ENCODE data around the gene TMA7B. TPM values are rescaled to one million over a fixed set of nuclear protein-coding genes. Genes with fewer than 3 reads are reported as not detected.

TMA7B gene
- total and polyA plus RNA-seq, 2 donors (not counting 3 experiments of a cell fraction or from before 2014, with no cell fraction given): not detected

DNA sequence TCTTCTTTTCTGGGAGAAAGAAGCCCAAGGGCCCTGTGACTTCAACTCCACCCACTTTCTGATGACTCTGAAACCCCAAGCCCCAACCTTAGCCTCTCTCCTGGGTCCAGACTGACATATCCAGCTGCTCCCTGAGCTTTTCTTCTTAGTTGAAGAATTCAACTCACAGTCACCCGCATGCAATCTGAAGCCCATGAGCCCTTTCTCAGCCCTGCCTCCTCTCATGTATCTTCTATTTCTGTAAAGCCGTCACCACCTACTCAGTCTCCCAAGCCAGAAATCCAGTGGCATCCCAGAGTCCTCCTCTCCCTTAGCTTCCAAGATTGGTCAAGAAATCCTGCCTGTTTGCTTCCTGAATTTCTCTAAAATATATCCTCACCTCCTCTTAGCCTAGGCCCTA is 7.1 kb upstream of the TMA7B start:
- FAIRE-seq (no peak), DNase-seq (ENCODE audit: low read depth, low spot score) (no peak)
- H3K79me2 ChIP-seq (ENCODE audit: control insufficient read depth, insufficient read depth, low read length): no peaks in the 10 kb centered on the region
- H2AFZ ChIP-seq (ENCODE audit: low read depth, low read length): no peak overlapping the region
- no peak overlapping the region for H3K9ac ChIP-seq (replicated peaks; ENCODE audit: extremely low read depth, insufficient read depth, low read length)
- no peak overlapping the region for H3K4me2 ChIP-seq (ENCODE audit: insufficient read depth, low read length)
- H3K27ac ChIP-seq (ENCODE audit: insufficient read depth, low read depth, low read length): no peak overlapping the region
- H3K4me3 ChIP-seq (replicated peaks in 1 of 3; ENCODE audit: insufficient read depth in 1 of 3, low read depth in 1 of 3, low read length in 3 of 3): no peak overlapping the region
- ChIA-PET CTCF (interaction anchor here (1.0 to 1.4 kb wide), 3 partner anchors 10 to 72 kb away, joined by 3 to 5 read pairs (median 3); no protein-coding TSS in a partner anchor), POLR2A (no interaction called here)
- H3K9me3 ChIP-seq (replicated peaks; ENCODE audit: control insufficient read depth, insufficient read depth, low read length): no peaks in the 10 kb centered on the region
- H3K4me1 ChIP-seq (ENCODE audit: control insufficient read depth, extremely low read depth, insufficient read depth, low read length): no peaks in the 10 kb centered on the region
- no peaks in the 10 kb centered on the region for H4K20me1 ChIP-seq (replicated peaks; ENCODE audit: control insufficient read depth, extremely low read depth, insufficient read depth, low read length)
- intact Hi-C loops (cut with micrococcal nuclease): no loop called here
- H3K27me3 ChIP-seq (ENCODE audit: control insufficient read depth in 2 of 2, insufficient read depth in 2 of 2, low read length in 2 of 2): peaks cover 2% of the 10 kb centered on the region in 2 experiments
- BruUV-seq (replicated peaks): no TSS peak
- no peaks in the 10 kb centered on the region for H3K36me3 ChIP-seq (ENCODE audit: control insufficient read depth in 2 of 2, extremely low read depth in 1 of 2, insufficient read depth in 2 of 2, low read length in 2 of 2)
- no peaks in the 10 kb centered on the region for H3K9me1 ChIP-seq (replicated peaks; ENCODE audit: control insufficient read depth, extremely low read depth, insufficient read depth, low read length)
- TF ChIP-seq, protein P1, sequence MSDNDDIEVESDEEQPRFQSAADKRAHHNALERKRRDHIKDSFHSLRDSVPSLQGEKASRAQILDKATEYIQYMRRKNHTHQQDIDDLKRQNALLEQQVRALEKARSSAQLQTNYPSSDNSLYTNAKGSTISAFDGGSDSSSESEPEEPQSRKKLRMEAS (IDR thresholded peaks at IDR 0.05; ENCODE audit: insufficient read depth, insufficient read length): no peak
- TF ChIP-seq, protein P2, sequence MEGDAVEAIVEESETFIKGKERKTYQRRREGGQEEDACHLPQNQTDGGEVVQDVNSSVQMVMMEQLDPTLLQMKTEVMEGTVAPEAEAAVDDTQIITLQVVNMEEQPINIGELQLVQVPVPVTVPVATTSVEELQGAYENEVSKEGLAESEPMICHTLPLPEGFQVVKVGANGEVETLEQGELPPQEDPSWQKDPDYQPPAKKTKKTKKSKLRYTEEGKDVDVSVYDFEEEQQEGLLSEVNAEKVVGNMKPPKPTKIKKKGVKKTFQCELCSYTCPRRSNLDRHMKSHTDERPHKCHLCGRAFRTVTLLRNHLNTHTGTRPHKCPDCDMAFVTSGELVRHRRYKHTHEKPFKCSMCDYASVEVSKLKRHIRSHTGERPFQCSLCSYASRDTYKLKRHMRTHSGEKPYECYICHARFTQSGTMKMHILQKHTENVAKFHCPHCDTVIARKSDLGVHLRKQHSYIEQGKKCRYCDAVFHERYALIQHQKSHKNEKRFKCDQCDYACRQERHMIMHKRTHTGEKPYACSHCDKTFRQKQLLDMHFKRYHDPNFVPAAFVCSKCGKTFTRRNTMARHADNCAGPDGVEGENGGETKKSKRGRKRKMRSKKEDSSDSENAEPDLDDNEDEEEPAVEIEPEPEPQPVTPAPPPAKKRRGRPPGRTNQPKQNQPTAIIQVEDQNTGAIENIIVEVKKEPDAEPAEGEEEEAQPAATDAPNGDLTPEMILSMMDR (IDR thresholded peaks at IDR 0.05; ENCODE audit: extremely low read depth in 1 of 2, insufficient read depth in 1 of 2, low read depth in 1 of 2, low read length in 2 of 2): no peak
- TF ChIP-seq GATA2 (IDR thresholded peaks at IDR 0.05; ENCODE audit: insufficient read depth, insufficient read length, low read depth, low read length) (no peak), FOS (IDR thresholded peaks at IDR 0.05; ENCODE audit: borderline replicate concordance, insufficient read depth, low read length) (no peak), POLR2A (IDR thresholded peaks at IDR 0.05; ENCODE audit: low read depth, low read length) (no peak), MYC (IDR thresholded peaks at IDR 0.05; ENCODE audit: low read depth, low read length) (no peak), JUN (IDR thresholded peaks at IDR 0.05; ENCODE audit: borderline replicate concordance, insufficient read depth, insufficient read length, low read depth) (no peak), EZH2 (IDR thresholded peaks at IDR 0.05; ENCODE audit: borderline replicate concordance, low read depth, low read length, severe bottlenecking) (no peak), POLR2AphosphoS5 (IDR thresholded peaks at IDR 0.05; ENCODE audit: insufficient read depth, low read depth, low read length) (no peak)
- dilution Hi-C loops (cut with MboI; ENCODE audit: extremely low pct_ligation_motif_present, low sequenced_read_pairs): no loop called here

Measured in endothelial cell of umbilical vein (primary cell).